Spleen (tissue), 7 donors: Measurements from ENCODE around the gene KLHL33.
"Not testable (repeated sequence)": the region's sequence is repeated elsewhere in the genome, so short reads cannot be mapped to it uniquely, and the experiment has no call there.

ENCODE experiments used
- CTCF ChIP-seq, 11 experiments: fragments of 200-600 bp in 7 of 11; fragments of 450-650 bp in 4 of 11; sonication (generic) in 4 of 11; IDR thresholded peaks in 8 of 11; conservative IDR thresholded peaks in 3 of 11; 1 replicate in 7 of 11; 2 replicates in 4 of 11; pipeline versions ENCODE4 v1.4.0 to v1.8.0; 2016 to 2021; ENCODE audit warnings: antibody characterized with exemption in 11 of 11, inconsistent platforms in 4 of 11, mild to moderate bottlenecking in 1 of 11
- POLR2AphosphoS5 ChIP-seq, 3 donors: sonication (generic); formaldehyde crosslinking; IDR thresholded peaks; one replicate each; pipeline ENCODE4 v1.5.1; 2017; ENCODE audit warnings: antibody characterized with exemption in 3 of 3
- donor health status: DM: no; HTN: no; CAD: no; lungs with moderate emphysema.
- donor health status: DM: no; HTN: no; CAD: no.
- donor health status: DM: no; HTN: no; CAD: no.

- not testable (repeated sequence) for TF ChIP-seq POLR2AphosphoS5 (IDR thresholded peaks at IDR 0.05); CTCF (IDR thresholded peaks at IDR 0.05 in 8 of 11, conservative IDR thresholded peaks at IDR 0.05 in 3 of 11)
Observed at GRCh38 chr14:20443650-20444049, 7.7 kb upstream of the KLHL33 start.
